MCF 10A (cell line): ENCODE measurements around the gene SERPINA1. TPM values are rescaled to one million over a fixed set of nuclear protein-coding genes. Genes with fewer than 3 reads are reported as not detected.

Experiments used
- BruUV-seq: library from RNA; stranded (reverse); fragments of 400-500 nt; replicated peaks from 2 replicates; lab custom pipeline; 2021; lab: Mats Ljungman, UMichigan
- CTCF ChIA-PET: fragments of 300-600 bp; sonication (Branson Sonifier 250); formaldehyde crosslinking; extraction: SDS; loops from one replicate; lab custom pipeline; 2021; ENCODE audit warnings: antibody characterized with exemption, inconsistent platforms; lab: Yijun Ruan, JAX
- POLR2A ChIA-PET: fragments of 300-600, 350-650 bp; sonication (Branson Sonifier 250); formaldehyde crosslinking; extraction: SDS; loops from one replicate; lab custom pipeline; 2020; ENCODE audit warnings: antibody characterized with exemption, inconsistent platforms; lab: Yijun Ruan, JAX
- DNase-seq: peaks from one replicate; pipeline ENCODE4 v3.0.0-alpha.2; 2018; ENCODE audit not compliant: unreplicated experiment
- H3K27ac Mint-ChIP-seq: one replicate; pipeline ENCODE4 v1.8.0; 2022; ENCODE audit warnings: mild to moderate bottlenecking, low read depth, mixed read lengths; ENCODE audit not compliant: unreplicated experiment
- H3K27me3 Mint-ChIP-seq: one replicate; pipeline ENCODE4 v1.8.0; 2022; ENCODE audit warnings: mixed read lengths; ENCODE audit not compliant: insufficient read depth, unreplicated experiment
- H3K36me3 Mint-ChIP-seq: one replicate; pipeline ENCODE4 v1.8.0; 2022; ENCODE audit warnings: mild to moderate bottlenecking, moderate library complexity, mixed read lengths; ENCODE audit not compliant: insufficient read depth, unreplicated experiment
- H3K4me1 Mint-ChIP-seq: one replicate; pipeline ENCODE4 v1.8.0; 2022; ENCODE audit warnings: mixed read lengths; ENCODE audit not compliant: insufficient read depth, unreplicated experiment
- H3K4me3 Mint-ChIP-seq: one replicate; pipeline ENCODE4 v1.8.0; 2022; ENCODE audit warnings: mild to moderate bottlenecking, moderate library complexity, mixed read lengths; ENCODE audit not compliant: unreplicated experiment
- H3K9me3 Mint-ChIP-seq: one replicate; pipeline ENCODE4 v1.8.0; 2022; ENCODE audit warnings: mixed read lengths; ENCODE audit not compliant: unreplicated experiment
- intact Hi-C: fragments of 100-400 bp; cut with micrococcal nuclease; formaldehyde crosslinking; loops from 2 replicates; pipeline ENCODE4 v1.14.1; 2022
- total RNA-seq: library from RNA; stranded (reverse); gene quantifications from 2 replicates; pipeline ENCODE4 v1.2.3, GENCODE V29; 2022
- TF ChIP-seq, protein P1 (sequence below): fragments of 200-600 bp; IDR thresholded peaks from one replicate; pipeline ENCODE4 v1.8.0; 2022; ENCODE audit warnings: antibody characterized with exemption, mild to moderate bottlenecking; ENCODE audit not compliant: unreplicated experiment

The SERPINA1 gene
- total RNA-seq, 1 experiment from 2014 or later: 42.5 TPM

DNA sequence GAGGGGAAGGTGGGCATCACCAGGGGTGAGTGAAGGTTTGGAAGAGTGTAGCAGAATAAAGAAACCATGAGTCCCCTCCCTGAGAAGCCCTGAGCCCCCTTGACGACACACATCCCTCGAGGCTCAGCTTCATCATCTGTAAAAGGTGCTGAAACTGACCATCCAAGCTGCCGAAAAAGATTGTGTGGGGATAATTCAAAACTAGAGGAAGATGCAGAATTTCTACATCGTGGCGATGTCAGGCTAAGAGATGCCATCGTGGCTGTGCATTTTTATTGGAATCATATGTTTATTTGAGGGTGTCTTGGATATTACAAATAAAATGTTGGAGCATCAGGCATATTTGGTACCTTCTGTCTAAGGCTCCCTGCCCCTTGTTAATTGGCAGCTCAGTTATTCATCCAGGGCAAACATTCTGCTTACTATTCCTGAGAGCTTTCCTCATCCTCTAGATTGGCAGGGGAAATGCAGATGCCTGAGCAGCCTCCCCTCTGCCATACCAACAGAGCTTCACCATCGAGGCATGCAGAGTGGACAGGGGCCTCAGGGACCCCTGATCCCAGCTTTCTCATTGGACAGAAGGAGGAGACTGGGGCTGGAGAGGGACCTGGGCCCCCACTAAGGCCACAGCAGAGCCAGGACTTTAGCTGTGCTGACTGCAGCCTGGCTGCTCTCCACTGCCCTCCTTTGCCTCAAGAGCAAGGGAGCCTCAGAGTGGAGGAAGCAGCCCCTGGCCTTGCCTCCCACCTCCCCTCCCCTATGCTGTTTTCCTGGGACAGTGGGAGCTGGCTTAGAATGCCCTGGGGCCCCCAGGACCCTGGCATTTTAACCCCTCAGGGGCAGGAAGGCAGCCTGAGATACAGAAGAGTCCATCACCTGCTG, 7.0 kb downstream of the SERPINA1 start:
- intact Hi-C loops: no loop called here
- Mint-ChIP-seq H3K36me3 (no peaks in the 10 kb centered on the region), H3K4me3 (no peak overlapping the region), H3K4me1 (no peaks in the 10 kb centered on the region), H3K27me3 (no peaks in the 10 kb centered on the region), H3K9me3 (no peaks in the 10 kb centered on the region), H3K27ac (no peak overlapping the region)
- CTCF ChIA-PET: interaction anchor here (0.6 kb wide), 1 partner anchor 206 kb away, joined by 3 read pairs; no protein-coding TSS in a partner anchor
- DNase-seq: no peak
- TF ChIP-seq, protein P1, sequence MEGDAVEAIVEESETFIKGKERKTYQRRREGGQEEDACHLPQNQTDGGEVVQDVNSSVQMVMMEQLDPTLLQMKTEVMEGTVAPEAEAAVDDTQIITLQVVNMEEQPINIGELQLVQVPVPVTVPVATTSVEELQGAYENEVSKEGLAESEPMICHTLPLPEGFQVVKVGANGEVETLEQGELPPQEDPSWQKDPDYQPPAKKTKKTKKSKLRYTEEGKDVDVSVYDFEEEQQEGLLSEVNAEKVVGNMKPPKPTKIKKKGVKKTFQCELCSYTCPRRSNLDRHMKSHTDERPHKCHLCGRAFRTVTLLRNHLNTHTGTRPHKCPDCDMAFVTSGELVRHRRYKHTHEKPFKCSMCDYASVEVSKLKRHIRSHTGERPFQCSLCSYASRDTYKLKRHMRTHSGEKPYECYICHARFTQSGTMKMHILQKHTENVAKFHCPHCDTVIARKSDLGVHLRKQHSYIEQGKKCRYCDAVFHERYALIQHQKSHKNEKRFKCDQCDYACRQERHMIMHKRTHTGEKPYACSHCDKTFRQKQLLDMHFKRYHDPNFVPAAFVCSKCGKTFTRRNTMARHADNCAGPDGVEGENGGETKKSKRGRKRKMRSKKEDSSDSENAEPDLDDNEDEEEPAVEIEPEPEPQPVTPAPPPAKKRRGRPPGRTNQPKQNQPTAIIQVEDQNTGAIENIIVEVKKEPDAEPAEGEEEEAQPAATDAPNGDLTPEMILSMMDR: no peak
- POLR2A ChIA-PET: interaction anchor here (0.9 to 1.2 kb wide), 2 partner anchors 12 to 61 kb away, joined by 3 read pairs; no protein-coding TSS in a partner anchor
- no TSS peak for BruUV-seq

DNA sequence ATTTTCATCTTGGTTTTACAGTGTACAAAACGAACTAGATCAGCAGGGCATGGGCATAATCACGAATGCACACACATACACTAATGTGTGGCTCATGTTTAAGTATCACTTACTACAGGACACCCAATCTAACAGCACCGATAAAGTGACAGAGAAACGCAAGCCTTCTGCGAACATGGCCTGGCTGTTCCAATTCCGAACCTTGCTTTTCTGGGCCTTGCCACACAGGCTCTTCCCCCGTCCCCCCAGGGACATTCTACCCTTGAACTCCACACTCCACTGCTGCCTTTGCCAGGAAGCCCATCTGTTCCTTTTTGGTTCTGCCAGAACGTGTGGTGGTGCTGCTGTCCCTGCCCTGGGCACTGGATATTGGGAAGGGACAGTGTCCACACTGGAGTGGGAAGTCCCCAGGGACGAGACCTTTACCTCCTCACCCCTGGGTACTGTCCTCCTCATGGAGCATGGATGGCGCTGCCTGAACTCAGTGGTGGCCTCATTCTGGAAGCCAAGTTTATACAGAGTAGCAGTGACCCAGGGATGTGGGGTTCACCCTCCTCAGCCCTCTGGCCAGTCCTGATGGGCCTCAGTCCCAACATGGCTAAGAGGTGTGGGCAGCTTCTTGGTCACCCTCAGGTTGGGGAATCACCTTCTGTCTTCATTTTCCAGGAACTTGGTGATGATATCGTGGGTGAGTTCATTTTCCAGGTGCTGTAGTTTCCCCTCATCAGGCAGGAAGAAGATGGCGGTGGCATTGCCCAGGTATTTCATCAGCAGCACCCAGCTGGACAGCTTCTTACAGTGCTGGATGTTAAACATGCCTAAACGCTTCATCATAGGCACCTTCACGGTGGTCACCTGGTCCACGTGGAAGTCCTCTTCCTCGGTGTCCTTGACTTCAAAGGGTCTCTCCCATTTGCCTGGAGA, 7.9 kb downstream of the SERPINA1 start:
- CTCF ChIA-PET: interaction anchor here (0.7 kb wide), 1 partner anchor 200 kb away, joined by 3 read pairs; no protein-coding TSS in a partner anchor
- intact Hi-C loops: no loop called here

DNA sequence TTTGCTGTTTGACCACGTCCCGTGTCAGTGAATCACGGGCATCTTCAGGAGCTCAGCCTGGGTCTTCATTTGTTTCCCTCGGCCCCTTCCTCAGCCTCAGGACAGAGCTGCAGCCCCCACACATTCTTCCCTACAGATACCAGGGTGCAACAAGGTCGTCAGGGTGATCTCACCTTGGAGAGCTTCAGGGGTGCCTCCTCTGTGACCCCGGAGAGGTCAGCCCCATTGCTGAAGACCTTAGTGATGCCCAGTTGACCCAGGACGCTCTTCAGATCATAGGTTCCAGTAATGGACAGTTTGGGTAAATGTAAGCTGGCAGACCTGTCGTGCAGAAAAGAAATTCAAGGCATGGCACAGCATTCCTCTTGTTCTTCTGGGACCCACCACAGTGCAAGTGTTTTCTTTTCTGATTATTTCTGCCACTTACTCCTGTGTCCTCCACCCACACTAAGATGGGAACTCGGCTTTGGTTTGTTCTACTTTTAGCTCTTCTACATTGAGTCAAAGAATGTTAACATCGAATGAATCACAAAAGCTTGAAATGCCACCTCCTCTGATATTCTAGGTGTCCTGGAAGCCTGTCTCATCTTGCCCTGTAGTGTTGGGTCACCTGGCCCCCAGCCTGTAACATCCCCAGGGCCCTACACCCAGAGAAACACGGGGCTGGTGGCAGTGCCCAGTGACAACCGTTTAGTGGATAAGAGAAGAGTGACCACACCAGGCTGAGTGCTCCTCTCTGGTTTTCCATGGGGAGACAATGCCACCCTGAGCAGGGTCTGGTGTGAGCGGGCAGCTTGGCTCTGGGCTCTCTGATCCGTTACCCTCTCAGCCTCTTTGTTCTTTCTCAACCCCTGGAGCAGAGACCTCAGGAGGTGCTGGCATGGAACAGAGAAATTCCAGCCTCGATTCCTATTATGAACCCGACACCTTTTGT, 8.8 kb downstream of the SERPINA1 start:
- DNase-seq: no peak
- Mint-ChIP-seq H3K4me1 (peaks cover 6% of the 10 kb centered on the region), H3K27ac (peak overlapping the region; percentile 66), H3K36me3 (no peaks in the 10 kb centered on the region), H3K9me3 (no peaks in the 10 kb centered on the region), H3K27me3 (no peaks in the 10 kb centered on the region), H3K4me3 (no peak overlapping the region)
- TF ChIP-seq, protein P1: no peak
- intact Hi-C loops: no loop called here
- ChIA-PET POLR2A (interaction anchor here (0.6 to 1.0 kb wide), 2 partner anchors 10 to 11 kb away, joined by 3 read pairs; no protein-coding TSS in a partner anchor), CTCF (interaction anchor here (1.0 kb wide), 1 partner anchor 42 kb away, joined by 3 read pairs; no protein-coding TSS in a partner anchor)
- BruUV-seq: no TSS peak

More for the DNA sequence above, 7.9 kb downstream of the SERPINA1 start:
- no TSS peak for BruUV-seq
- TF ChIP-seq, protein P1: no peak
- H3K4me3 Mint-ChIP-seq: no peak overlapping the region
- no peaks in the 10 kb centered on the region for H3K36me3 Mint-ChIP-seq
- H3K27me3 Mint-ChIP-seq: no peaks in the 10 kb centered on the region
- H3K27ac Mint-ChIP-seq: peak overlapping the region; percentile 66
- no peaks in the 10 kb centered on the region for H3K4me1 Mint-ChIP-seq
- no peak for DNase-seq
- POLR2A ChIA-PET: interaction anchor here (0.9 kb wide), 1 partner anchor 60 kb away, joined by 3 read pairs; no protein-coding TSS in a partner anchor
- no peaks in the 10 kb centered on the region for H3K9me3 Mint-ChIP-seq
